GM23338 (cell line): Measurements from ENCODE around the gene MAP4K1. TPM values are rescaled to one million over a fixed set of nuclear protein-coding genes. Genes with fewer than 3 reads are reported as not detected.

Experiments used
- ATAC-seq: fragments of 200-7000 bp; cut with Tn5 transposase; 3 replicates; pipeline ENCODE4 v1.9.1; 2020
- DNase-seq: peaks from one replicate; pipeline ENCODE4 v3.0.0-alpha.2; 2015; ENCODE audit warnings: low spot score
- H2AFZ ChIP-seq: fragments of 200-600 bp; sonication (generic); 2 replicates; pipeline ENCODE4 v1.8.0; 2016; ENCODE audit warnings: antibody characterized with exemption, mild to moderate bottlenecking, moderate library complexity
- H3F3A ChIP-seq: fragments of 200-600 bp; sonication (generic); replicated peaks from 2 replicates; pipeline ENCODE4 v1.8.0; 2017; ENCODE audit warnings: antibody characterized with exemption, mixed run types, low read depth
- H3K27ac ChIP-seq: fragments of 200-600 bp; sonication (generic); 2 replicates; pipeline ENCODE4 v1.6.1; 2016; ENCODE audit warnings: low read depth
- H3K27me3 ChIP-seq: fragments of 200-600 bp; sonication (generic); 2 replicates; pipeline ENCODE4 v1.8.0; 2016; ENCODE audit warnings: mild to moderate bottlenecking, mixed run types, moderate library complexity; ENCODE audit not compliant: insufficient read depth
- H3K36me3 ChIP-seq: fragments of 200-600 bp; sonication (generic); 2 replicates; pipeline ENCODE4 v1.8.0; 2016; ENCODE audit warnings: mild to moderate bottlenecking; ENCODE audit not compliant: insufficient read depth
- H3K4me1 ChIP-seq: fragments of 200-600 bp; sonication (generic); 2 replicates; pipeline ENCODE4 v1.8.0; 2016; ENCODE audit warnings: mild to moderate bottlenecking, moderate library complexity; ENCODE audit not compliant: insufficient read depth
- H3K4me2 ChIP-seq: fragments of 200-600 bp; sonication (generic); 2 replicates; pipeline ENCODE4 v1.7.1; 2017; ENCODE audit warnings: mixed run types
- H3K4me3 ChIP-seq: fragments of 200-600 bp; sonication (generic); 2 replicates; pipeline ENCODE4 v1.6.1; 2016; ENCODE audit warnings: mixed run types
- H3K79me2 ChIP-seq: fragments of 200-600 bp; sonication (generic); replicated peaks from 2 replicates; pipeline ENCODE4 v1.8.0; 2017; ENCODE audit warnings: mild to moderate bottlenecking; ENCODE audit not compliant: insufficient read depth
- H3K9me2 ChIP-seq: fragments of 200-600 bp; sonication (generic); 2 replicates; pipeline ENCODE4 v1.8.0; 2017; ENCODE audit not compliant: insufficient read depth
- H4K20me1 ChIP-seq: fragments of 200-600 bp; sonication (generic); replicated peaks from 2 replicates; pipeline ENCODE4 v1.8.0; 2017; ENCODE audit warnings: mild to moderate bottlenecking; ENCODE audit not compliant: insufficient read depth
- H3K27ac Mint-ChIP-seq: 2 replicates; pipeline ENCODE4 v1.8.0; 2020; ENCODE audit warnings: inconsistent platforms, mild to moderate bottlenecking, moderate library complexity, mixed read lengths
- H3K27me3 Mint-ChIP-seq: 3 replicates; pipeline ENCODE4 v1.8.0; 2022; ENCODE audit warnings: low read depth, mild to moderate bottlenecking, moderate library complexity, mixed read lengths, inconsistent platforms; ENCODE audit not compliant: insufficient read depth, poor library complexity
- H3K36me3 Mint-ChIP-seq: 3 replicates; pipeline ENCODE4 v1.8.0; 2021; ENCODE audit warnings: low read depth, mild to moderate bottlenecking, inconsistent platforms, moderate library complexity, mixed read lengths
- H3K4me1 Mint-ChIP-seq: 3 replicates; pipeline ENCODE4 v1.8.0; 2020; ENCODE audit warnings: mild to moderate bottlenecking, inconsistent platforms, mixed read lengths
- H3K4me3 Mint-ChIP-seq: 3 replicates; pipeline ENCODE4 v1.8.0; 2021; ENCODE audit warnings: moderate library complexity, mild to moderate bottlenecking, inconsistent platforms, mixed read lengths
- H3K9me3 Mint-ChIP-seq: 3 replicates; pipeline ENCODE4 v1.8.0; 2020; ENCODE audit warnings: moderate library complexity, mild to moderate bottlenecking, inconsistent platforms, mixed read lengths
- EZH2 ChIP-seq: fragments of 200-600 bp; sonication (generic); IDR thresholded peaks from one replicate; pipeline ENCODE4 v1.8.0; 2017; ENCODE audit warnings: antibody characterized with exemption, mild to moderate bottlenecking, low read depth; ENCODE audit not compliant: unreplicated experiment
- EZH2phosphoT487 ChIP-seq: fragments of 200-600 bp; sonication (generic); IDR thresholded peaks from one replicate; pipeline ENCODE4 v1.8.1; 2018; ENCODE audit warnings: antibody characterized with exemption; ENCODE audit not compliant: unreplicated experiment
- JUNB ChIP-seq: IDR thresholded peaks from one replicate; pipeline ENCODE4 v1.6.1; 2016; ENCODE audit warnings: antibody characterized with exemption; ENCODE audit not compliant: unreplicated experiment
- POLR2AphosphoS5 ChIP-seq: IDR thresholded peaks from 2 replicates; pipeline ENCODE4 v1.6.1; 2016; ENCODE audit warnings: antibody characterized with exemption, low read depth
- STAT1 ChIP-seq: IDR thresholded peaks from one replicate; pipeline ENCODE4 v1.6.1; 2016; ENCODE audit warnings: antibody characterized with exemption; ENCODE audit not compliant: unreplicated experiment
- polyA plus RNA-seq: library from polyadenylated mRNA; unstranded; fragments of >200 nt; fragmentation: Nextera tagmentation; extraction: Ambion mirVana; gene quantifications from 2 replicates; pipeline ENCODE4 v1.2.1, GENCODE V29; 2016
- total RNA-seq: library from RNA; depleted of rRNA; stranded (reverse); fragments of >200 nt; shearing (Covaris generic); gene quantifications from 2 replicates; pipeline ENCODE4 v1.2.3, GENCODE V29; 2014
- TF ChIP-seq, protein P1 (sequence below): fragments of 250-450 bp; sonication (Bioruptor Pico); IDR thresholded peaks from 2 replicates; pipeline ENCODE4 v1.5.0; 2020; ENCODE audit warnings: mild to moderate bottlenecking, moderate library complexity
- TF ChIP-seq, protein P2 (sequence below), 2 experiments: fragments of 200-600 bp in 1 of 2; sonication (generic) in 1 of 2; conservative IDR thresholded peaks; 2 replicates each; pipeline versions ENCODE4 v1.5.1 to v1.6.1; 2016 to 2017; ENCODE audit warnings: antibody characterized with exemption in 2 of 2, low read depth in 2 of 2, mild to moderate bottlenecking in 2 of 2, moderate library complexity in 1 of 2

Gene MAP4K1
- total and polyA plus RNA-seq, 2 experiments from 2014 or later: 7.7 to 44.6 TPM

DNA sequence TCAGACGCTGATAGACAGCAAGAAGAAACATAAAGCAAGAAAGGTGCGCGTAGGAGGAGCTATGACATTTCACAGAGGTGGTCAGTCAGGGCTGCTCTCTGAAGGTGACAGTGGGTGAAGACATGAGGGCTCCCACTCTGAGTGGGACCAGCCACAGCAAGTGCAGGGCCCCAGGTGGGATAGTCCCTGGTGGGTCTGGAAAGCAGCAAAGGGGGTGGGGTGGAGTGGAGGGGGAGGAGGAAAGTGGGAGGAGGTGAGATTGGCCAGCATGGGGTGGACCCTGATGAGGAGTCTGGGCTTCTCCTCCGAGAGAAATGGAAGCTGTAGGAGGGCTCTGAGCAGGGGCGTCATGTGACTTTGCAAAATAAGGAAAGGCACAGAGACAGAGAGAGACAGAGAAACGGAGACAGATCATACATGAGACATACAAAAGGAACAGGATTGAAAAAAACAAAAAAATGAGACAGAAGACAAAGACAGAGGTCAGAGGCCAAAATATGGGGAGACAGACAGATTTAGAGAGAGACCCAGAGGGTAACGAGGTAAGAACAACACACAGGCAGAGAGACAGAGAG is 2.7 kb downstream of the MAP4K1 start (continued):
- TF ChIP-seq, protein P1, sequence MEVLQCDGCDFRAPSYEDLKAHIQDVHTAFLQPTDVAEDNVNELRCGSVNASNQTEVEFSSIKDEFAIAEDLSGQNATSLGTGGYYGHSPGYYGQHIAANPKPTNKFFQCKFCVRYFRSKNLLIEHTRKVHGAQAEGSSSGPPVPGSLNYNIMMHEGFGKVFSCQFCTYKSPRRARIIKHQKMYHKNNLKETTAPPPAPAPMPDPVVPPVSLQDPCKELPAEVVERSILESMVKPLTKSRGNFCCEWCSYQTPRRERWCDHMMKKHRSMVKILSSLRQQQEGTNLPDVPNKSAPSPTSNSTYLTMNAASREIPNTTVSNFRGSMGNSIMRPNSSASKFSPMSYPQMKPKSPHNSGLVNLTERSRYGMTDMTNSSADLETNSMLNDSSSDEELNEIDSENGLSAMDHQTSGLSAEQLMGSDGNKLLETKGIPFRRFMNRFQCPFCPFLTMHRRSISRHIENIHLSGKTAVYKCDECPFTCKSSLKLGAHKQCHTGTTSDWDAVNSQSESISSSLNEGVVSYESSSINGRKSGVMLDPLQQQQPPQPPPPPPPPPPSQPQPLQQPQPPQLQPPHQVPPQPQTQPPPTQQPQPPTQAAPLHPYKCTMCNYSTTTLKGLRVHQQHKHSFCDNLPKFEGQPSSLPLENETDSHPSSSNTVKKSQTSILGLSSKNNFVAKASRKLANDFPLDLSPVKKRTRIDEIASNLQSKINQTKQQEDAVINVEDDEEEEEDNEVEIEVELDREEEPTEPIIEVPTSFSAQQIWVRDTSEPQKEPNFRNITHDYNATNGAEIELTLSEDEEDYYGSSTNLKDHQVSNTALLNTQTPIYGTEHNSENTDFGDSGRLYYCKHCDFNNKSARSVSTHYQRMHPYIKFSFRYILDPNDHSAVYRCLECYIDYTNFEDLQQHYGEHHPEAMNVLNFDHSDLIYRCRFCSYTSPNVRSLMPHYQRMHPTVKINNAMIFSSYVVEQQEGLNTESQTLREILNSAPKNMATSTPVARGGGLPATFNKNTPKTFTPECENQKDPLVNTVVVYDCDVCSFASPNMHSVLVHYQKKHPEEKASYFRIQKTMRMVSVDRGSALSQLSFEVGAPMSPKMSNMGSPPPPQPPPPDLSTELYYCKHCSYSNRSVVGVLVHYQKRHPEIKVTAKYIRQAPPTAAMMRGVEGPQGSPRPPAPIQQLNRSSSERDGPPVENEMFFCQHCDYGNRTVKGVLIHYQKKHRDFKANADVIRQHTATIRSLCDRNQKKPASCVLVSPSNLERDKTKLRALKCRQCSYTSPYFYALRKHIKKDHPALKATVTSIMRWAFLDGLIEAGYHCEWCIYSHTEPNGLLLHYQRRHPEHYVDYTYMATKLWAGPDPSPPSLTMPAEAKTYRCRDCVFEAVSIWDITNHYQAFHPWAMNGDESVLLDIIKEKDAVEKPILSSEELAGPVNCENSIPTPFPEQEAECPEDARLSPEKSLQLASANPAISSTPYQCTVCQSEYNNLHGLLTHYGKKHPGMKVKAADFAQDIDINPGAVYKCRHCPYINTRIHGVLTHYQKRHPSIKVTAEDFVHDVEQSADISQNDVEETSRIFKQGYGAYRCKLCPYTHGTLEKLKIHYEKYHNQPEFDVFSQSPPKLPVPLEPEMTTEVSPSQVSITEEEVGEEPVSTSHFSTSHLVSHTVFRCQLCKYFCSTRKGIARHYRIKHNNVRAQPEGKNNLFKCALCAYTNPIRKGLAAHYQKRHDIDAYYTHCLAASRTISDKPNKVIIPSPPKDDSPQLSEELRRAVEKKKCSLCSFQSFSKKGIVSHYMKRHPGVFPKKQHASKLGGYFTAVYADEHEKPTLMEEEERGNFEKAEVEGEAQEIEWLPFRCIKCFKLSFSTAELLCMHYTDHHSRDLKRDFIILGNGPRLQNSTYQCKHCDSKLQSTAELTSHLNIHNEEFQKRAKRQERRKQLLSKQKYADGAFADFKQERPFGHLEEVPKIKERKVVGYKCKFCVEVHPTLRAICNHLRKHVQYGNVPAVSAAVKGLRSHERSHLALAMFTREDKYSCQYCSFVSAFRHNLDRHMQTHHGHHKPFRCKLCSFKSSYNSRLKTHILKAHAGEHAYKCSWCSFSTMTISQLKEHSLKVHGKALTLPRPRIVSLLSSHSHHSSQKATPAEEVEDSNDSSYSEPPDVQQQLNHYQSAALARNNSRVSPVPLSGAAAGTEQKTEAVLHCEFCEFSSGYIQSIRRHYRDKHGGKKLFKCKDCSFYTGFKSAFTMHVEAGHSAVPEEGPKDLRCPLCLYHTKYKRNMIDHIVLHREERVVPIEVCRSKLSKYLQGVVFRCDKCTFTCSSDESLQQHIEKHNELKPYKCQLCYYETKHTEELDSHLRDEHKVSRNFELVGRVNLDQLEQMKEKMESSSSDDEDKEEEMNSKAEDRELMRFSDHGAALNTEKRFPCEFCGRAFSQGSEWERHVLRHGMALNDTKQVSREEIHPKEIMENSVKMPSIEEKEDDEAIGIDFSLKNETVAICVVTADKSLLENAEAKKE (CRISPR knock-in tag): no peak
- TF ChIP-seq EZH2phosphoT487 (no peak), JUNB (no peak)

DNA sequence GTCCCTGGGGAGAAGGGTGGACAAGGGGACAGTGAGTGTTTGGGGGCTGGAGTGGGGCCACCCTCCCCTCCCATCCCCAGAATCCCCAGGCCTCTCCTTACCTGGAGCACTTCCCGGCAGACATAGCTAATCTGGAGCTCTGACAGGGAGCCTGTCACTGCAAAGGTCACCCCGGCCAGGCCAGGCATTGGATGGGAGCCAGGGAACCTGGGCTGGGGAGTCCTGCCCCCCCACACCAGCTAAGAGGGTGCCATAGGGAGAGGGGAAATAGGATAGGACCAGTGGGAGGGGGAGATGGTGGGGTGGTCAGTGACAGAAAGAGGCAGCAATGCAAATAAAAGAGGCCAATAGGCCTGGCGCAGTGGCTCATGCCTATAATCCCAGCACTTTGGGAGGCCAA is 3.5 kb downstream of the MAP4K1 start:
- Histone ChIP-seq H3F3A (peaks cover 9% of the 10 kb centered on the region; the same call in 1 of the 2 replicates), H4K20me1 (no peaks in the 10 kb centered on the region), H2AFZ (no peak overlapping the region), H3K36me3 (no peaks in the 10 kb centered on the region), H3K27me3 (no peaks in the 10 kb centered on the region), H3K4me1 (peaks cover 9% of the 10 kb centered on the region), H3K9me2 (no peaks in the 10 kb centered on the region), H3K4me3 (no peak overlapping the region), H3K79me2 (peaks cover 2% of the 10 kb centered on the region), H3K4me2 (no peak overlapping the region), H3K27ac (no peak overlapping the region)
- DNase-seq (no peak), ATAC-seq (no peak)
- Mint-ChIP-seq H3K27me3 (peaks cover 23% of the 10 kb centered on the region), H3K4me1 (peaks cover 17% of the 10 kb centered on the region), H3K4me3 (no peak overlapping the region), H3K27ac (no peak overlapping the region), H3K9me3 (no peaks in the 10 kb centered on the region), H3K36me3 (peaks cover 7% of the 10 kb centered on the region)
- TF ChIP-seq, protein P1 (CRISPR knock-in tag): no peak
- TF ChIP-seq, protein P2, sequence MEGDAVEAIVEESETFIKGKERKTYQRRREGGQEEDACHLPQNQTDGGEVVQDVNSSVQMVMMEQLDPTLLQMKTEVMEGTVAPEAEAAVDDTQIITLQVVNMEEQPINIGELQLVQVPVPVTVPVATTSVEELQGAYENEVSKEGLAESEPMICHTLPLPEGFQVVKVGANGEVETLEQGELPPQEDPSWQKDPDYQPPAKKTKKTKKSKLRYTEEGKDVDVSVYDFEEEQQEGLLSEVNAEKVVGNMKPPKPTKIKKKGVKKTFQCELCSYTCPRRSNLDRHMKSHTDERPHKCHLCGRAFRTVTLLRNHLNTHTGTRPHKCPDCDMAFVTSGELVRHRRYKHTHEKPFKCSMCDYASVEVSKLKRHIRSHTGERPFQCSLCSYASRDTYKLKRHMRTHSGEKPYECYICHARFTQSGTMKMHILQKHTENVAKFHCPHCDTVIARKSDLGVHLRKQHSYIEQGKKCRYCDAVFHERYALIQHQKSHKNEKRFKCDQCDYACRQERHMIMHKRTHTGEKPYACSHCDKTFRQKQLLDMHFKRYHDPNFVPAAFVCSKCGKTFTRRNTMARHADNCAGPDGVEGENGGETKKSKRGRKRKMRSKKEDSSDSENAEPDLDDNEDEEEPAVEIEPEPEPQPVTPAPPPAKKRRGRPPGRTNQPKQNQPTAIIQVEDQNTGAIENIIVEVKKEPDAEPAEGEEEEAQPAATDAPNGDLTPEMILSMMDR (conservative IDR thresholded peaks at IDR 0.05; ENCODE audit: low read depth in 2 of 2): no peak
- no peak for TF ChIP-seq POLR2AphosphoS5
- TF ChIP-seq EZH2: no peak
- no peak for TF ChIP-seq STAT1
- TF ChIP-seq EZH2phosphoT487: no peak
